Nasal cavity respiratory epithelium epithelial cell of viscerocranial mucosa (primary cell): ENCODE measurements around the gene FAM76B. TPM values are rescaled to one million over a fixed set of nuclear protein-coding genes. Genes with fewer than 3 reads are reported as not detected.

Experiments used
- total RNA-seq: library from RNA; depleted of rRNA; stranded (reverse); fragments of >200 nt; gene quantifications from 2 replicates; pipeline ENCODE4 v1.2.3, GENCODE V29; 2014

FAM76B gene
- 19.1 and 25.2 TPM in 2 replicates for total RNA-seq

GRCh38 chr11:95789506-95790122 is at the start of gene FAM76B:
FAM76B (minus strand) TSS chr11:95789782; CDS start chr11:95789478, 304 bp downstream.

GRCh38 chr11:95790123-95790932 is 746 bp upstream of the FAM76B start, which contains the start of gene CEP57:
CEP57 (plus strand) TSS chr11:95790498; CDS start chr11:95790699, 201 bp downstream.

Other genes starting within 250 kb of the FAM76B start
- gene CEP57, start 716 bp upstream of the FAM76B start, total RNA-seq, result 49.5 and 81.7 TPM in 2 replicates
- 27.3 and 36.1 TPM in 2 replicates for gene MTMR2, start 134.3 kb upstream of the FAM76B start, total RNA-seq